Amniotic stem cell (primary cell): ENCODE data around the gene RNF213.
"Not testable (repeated sequence)": the region's sequence is repeated elsewhere in the genome, so short reads cannot be mapped to it uniquely, and the experiment has no call there.

Source experiments
- DNase-seq: peaks from one replicate; lab custom pipeline; 2025; lab: John Stamatoyannopoulos, UW

RNF213 gene

GRCh38 chr17:80295146-80295545 lies 34.5 kb downstream of the RNF213 start:
- DNase-seq, result no peak

DNA sequence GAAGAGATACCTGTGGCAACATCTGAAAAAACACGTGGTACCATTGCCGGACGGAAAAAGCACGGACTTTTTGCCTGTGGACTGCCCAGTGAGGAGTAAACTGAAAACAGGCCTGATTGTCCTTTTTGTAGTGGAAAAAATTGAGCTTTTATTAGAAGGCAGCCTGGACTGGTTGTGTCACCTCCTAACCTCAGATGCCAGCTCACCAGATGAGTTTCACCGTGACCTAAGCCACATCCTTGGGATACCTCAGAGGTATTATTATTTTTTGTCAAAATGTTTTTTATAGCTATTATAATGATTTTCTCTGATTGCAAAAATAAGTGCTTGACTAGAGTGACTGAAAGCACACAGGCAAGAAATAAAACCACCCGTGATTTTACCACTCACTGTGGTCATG lies 34.9 kb downstream of the RNF213 start:
- DNase-seq, result no peak

- DNase-seq, result no peak
Measured at GRCh38 chr17:80296221-80296620, 35.6 kb downstream of the RNF213 start.

- DNase-seq, result no peak
Measured at GRCh38 chr17:80297996-80298560, 37.4 kb downstream of the RNF213 start.

GRCh38 chr17:80299350-80300100 lies 38.9 kb downstream of the RNF213 start:
- not testable (repeated sequence) for DNase-seq

GRCh38 chr17:80300756-80301155 lies 40.1 kb downstream of the RNF213 start:
- DNase-seq, result not testable (repeated sequence)

DNA sequence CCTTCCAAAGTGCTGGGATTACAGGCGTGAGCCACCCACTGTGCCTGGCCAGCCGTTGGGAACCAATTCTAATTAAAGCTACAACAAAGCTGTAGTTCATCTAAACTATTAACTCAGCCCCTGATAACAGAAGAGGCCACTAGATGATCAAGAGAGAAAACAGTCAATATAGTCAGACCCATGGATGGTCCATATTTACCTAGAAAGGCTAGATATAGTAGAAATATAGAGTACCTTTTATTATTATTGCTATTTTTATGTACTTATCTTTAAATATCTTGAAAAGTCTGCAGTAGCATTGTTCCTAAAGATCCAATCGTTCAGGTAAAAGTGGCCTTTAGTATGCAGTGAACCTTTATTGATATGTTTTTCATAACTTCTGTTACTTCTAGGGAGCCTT lies 43.2 kb downstream of the RNF213 start:
- no peak for DNase-seq

DNA sequence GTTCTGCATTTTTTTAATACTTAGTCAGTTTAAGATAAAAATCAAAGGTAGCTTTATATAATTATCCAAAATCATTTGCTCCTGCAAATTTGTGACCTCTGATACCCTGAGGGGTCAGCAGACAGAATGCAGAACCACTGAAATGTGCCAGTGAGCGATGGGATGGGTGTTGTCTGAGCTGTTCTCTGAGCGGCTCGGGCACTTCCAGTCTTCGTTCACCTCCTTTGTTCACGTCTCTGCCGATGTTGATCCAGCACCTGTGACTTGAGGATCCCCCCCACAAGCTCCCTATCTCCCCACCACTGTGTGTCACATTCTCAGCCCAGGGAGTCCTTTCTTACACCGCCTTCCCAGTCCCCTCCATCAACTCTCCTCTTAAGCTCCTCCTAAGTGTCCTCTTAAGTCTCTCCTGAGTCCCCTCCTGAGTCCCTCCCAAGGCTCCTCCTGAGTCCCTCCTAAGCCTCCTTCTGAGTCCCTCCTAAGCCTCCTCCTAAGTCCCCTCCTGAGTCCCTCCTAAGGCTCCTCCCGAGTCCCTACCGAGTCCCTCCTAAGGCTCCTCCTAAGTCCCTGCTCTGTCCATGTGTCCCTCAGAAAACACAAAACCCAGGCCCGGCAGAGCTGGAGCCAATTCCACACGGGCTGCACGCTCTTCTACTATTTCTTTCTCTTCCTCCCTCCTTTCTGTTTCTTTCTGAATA lies 47.5 kb downstream of the RNF213 start:
- DNase-seq, result no peak

DNA sequence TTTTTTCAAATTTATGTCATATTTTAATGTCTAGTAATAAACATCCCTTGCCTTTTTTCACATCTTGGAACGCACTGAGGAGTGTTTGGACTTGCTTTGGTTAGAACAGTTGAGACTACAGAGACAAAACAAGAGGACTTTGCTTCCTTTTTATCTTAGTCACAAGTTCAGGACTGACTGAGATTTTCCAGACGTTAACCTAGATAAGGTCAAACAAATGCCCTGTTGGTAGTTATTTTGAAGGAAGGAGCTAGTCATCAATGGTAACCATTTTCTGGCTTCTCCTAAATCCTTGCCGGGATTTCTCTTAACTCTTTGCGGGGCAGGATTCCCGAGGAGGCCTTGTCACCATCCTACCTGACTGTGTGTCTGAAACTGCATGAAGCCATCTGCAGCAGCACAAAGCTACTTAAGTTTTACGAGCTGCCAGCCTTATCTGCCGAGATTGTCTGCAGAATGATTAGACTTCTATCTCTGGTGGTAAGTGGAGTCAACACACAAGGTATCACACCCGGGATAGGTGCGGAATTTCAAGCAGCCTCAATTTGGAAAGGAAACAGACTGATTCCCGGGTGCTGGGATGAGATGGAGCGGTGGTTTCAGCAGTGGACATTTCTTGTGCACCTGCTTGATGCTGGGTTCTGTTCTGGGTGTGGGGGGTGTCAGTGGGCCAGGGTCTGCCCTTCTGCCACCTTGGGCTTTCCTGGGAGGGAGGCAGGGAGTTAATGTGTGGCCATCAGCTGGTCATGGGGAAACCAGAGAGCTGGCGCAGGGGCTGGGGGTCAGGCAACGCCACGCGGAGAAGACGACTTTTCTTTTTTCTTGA lies 48.3 kb downstream of the RNF213 start:
- no peak for DNase-seq

GRCh38 chr17:80311216-80311827 lies 50.7 kb downstream of the RNF213 start:
- DNase-seq, result no peak

GRCh38 chr17:80312621-80313135 lies 52.0 kb downstream of the RNF213 start:
- no peak for DNase-seq

- no peak for DNase-seq
Measured at GRCh38 chr17:80313160-80313829, 52.6 kb downstream of the RNF213 start.

GRCh38 chr17:80313946-80314345 lies 53.3 kb downstream of the RNF213 start:
- DNase-seq, result not testable (repeated sequence)

GRCh38 chr17:80315517-80316182 lies 55.0 kb downstream of the RNF213 start:
- DNase-seq, result no peak

DNA sequence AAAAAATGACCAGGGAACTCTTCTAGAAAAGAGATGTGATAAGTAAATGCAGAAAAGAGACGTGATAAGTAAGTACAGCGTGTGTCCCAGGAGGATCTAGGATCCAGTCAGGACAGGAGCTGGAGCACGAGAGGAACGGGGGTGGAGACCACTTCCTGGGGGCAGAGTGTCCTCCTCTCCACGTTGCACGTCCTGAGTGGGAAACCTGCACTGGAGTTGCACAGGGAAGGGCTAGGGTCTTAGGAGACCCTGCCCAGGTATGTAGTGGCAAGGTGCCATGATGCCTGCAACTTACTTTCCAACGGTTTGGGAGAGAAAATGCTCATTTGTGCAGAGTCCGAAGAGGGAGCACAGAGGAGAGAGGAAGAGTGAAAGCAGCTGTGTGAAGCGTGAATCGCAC lies 55.8 kb downstream of the RNF213 start:
- no peak for DNase-seq

GRCh38 chr17:80316927-80317705 lies 56.5 kb downstream of the RNF213 start:
- DNase-seq, result no peak

DNA sequence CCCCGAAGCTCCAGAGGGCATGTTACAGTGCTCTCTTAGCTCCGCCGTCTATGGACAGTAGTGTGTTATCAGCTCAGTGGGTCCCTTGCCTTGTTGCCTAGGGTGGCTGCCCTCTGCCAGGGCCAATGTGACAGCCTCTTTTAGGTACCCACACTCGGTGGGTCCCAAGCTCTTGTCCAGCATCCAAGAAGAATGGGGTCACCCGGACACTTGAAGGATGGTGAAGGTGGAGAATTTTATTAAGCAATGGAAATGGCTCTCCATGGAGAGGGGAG lies 57.0 kb downstream of the RNF213 start:
- no peak for DNase-seq

DNA sequence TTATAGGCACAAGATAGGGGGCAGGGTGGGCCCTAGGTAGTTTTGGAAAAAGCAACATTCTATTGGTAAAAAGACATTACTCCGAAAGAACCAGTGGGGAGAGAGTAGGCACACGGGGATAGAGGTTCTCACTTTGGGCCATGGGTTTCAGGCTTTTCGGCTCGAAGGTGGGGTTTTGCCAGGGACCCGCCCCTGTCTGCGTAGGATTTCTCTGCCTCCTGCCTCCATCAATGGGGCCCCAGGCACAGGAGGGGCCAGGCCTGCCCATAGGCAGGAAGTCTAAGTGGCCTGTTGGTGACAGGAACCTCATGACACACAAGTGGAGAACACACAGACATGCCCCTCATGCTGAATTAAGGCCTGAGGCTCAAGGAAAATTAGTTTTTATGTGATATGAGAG lies 57.5 kb downstream of the RNF213 start:
- no peak for DNase-seq

- DNase-seq, result no peak
Measured at GRCh38 chr17:80319262-80319998, 58.8 kb downstream of the RNF213 start.
